Erythroblast (primary cell): ENCODE data around the gene MARVELD2.
"Not testable (repeated sequence)": the region's sequence is repeated elsewhere in the genome, so short reads cannot be mapped to it uniquely, and the experiment has no call there.

Experiments
- GATA1 ChIP-seq: IDR thresholded peaks from 2 replicates; pipeline ENCODE4 v1.6.1; 2011; ENCODE audit warnings: low read depth, mild to moderate bottlenecking, control low read depth, low read length, moderate library complexity
- POLR2A ChIP-seq: IDR thresholded peaks from 2 replicates; pipeline ENCODE4 v1.6.1; 2011; ENCODE audit warnings: mild to moderate bottlenecking, low read length

- TF ChIP-seq POLR2A, GATA1: not testable (repeated sequence)
These were observed 56.6 kb downstream of the MARVELD2 start for GRCh38 chr5:69471516-69471915.
